Tibial nerve (tissue), 4 donors: Measurements from ENCODE around the gene TMEM223. TPM values are rescaled to one million over a fixed set of nuclear protein-coding genes. Genes with fewer than 3 reads are reported as not detected.

Experiments
- DNase-seq, 2 donors: peaks; one replicate each; pipeline ENCODE4 v3.0.0-alpha.2; 2019; ENCODE audit warnings: low spot score in 2 of 2
- H3K27ac ChIP-seq, 4 donors: fragments of 200-600 bp; sonication (generic) in 3 of 4; one replicate each; pipeline ENCODE4 v1.5.1; 2017 to 2019; ENCODE audit warnings: mild to moderate bottlenecking in 1 of 4
- H3K27me3 ChIP-seq, 2 donors: fragments of 200-600 bp; sonication (generic) in 1 of 2; one replicate each; pipeline versions ENCODE4 v1.5.1 to v1.6.0; 2017 to 2019
- H3K36me3 ChIP-seq, 3 donors: fragments of 200-600 bp; sonication (generic); one replicate each; pipeline ENCODE4 v1.5.1; 2018 to 2019
- H3K4me1 ChIP-seq, 4 donors: fragments of 200-600 bp; sonication (generic) in 3 of 4; one replicate each; pipeline ENCODE4 v1.5.1; 2017 to 2019
- H3K4me3 ChIP-seq, 4 donors: fragments of 200-600 bp; sonication (generic) in 3 of 4; one replicate each; pipeline ENCODE4 v1.5.1; 2017 to 2019; ENCODE audit warnings: mild to moderate bottlenecking in 1 of 4, moderate library complexity in 1 of 4
- H3K9me3 ChIP-seq, 4 donors: fragments of 200-600 bp; sonication (generic) in 3 of 4; one replicate each; pipeline ENCODE4 v1.5.1; 2017 to 2019
- EP300 ChIP-seq, 2 donors: sonication (generic); formaldehyde crosslinking; IDR thresholded peaks; one replicate each; pipeline ENCODE4 v1.6.1; 2017; ENCODE audit warnings: antibody characterized with exemption in 2 of 2, mild to moderate bottlenecking in 1 of 2
- POLR2A ChIP-seq, 2 donors: fragments of 450-650 bp; IDR thresholded peaks; one replicate each; pipeline ENCODE4 v1.6.1; 2017; ENCODE audit warnings: antibody characterized with exemption in 2 of 2, mild to moderate bottlenecking in 2 of 2, moderate library complexity in 2 of 2
- WGBS, 2 donors: methylation state at CpG; one replicate each; pipeline ENCODE4 v1.1.5; 2018; 5-methylcytosine and 5-hydroxymethylcytosine counted together
- total RNA-seq, 4 donors: library from RNA; depleted of rRNA; stranded (reverse); fragments of >200 nt; gene quantifications; one replicate each; pipeline ENCODE4 v1.1.0, GENCODE V29; 2016
- TF ChIP-seq, protein P1 (sequence below), 5 experiments: fragments of 200-600 bp in 3 of 5; fragments of 450-650 bp in 2 of 5; sonication (generic) in 3 of 5; IDR thresholded peaks; one replicate each; pipeline ENCODE4 v1.5.1; 2016 to 2019; ENCODE audit warnings: antibody characterized with exemption in 5 of 5, mild to moderate bottlenecking in 3 of 5, moderate library complexity in 2 of 5

Gene TMEM223
- total RNA-seq, 4 donors from 2014 or later = 22.9 to 40.4 (median 31.3) TPM

GRCh38 chr11:62788991-62789390 lies 2.8 kb downstream of the TMEM223 start:
- TF ChIP-seq, protein P1, sequence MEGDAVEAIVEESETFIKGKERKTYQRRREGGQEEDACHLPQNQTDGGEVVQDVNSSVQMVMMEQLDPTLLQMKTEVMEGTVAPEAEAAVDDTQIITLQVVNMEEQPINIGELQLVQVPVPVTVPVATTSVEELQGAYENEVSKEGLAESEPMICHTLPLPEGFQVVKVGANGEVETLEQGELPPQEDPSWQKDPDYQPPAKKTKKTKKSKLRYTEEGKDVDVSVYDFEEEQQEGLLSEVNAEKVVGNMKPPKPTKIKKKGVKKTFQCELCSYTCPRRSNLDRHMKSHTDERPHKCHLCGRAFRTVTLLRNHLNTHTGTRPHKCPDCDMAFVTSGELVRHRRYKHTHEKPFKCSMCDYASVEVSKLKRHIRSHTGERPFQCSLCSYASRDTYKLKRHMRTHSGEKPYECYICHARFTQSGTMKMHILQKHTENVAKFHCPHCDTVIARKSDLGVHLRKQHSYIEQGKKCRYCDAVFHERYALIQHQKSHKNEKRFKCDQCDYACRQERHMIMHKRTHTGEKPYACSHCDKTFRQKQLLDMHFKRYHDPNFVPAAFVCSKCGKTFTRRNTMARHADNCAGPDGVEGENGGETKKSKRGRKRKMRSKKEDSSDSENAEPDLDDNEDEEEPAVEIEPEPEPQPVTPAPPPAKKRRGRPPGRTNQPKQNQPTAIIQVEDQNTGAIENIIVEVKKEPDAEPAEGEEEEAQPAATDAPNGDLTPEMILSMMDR (IDR thresholded peaks at IDR 0.05) = no peak
- TF ChIP-seq EP300 (IDR thresholded peaks at IDR 0.05) = no peak
- no peak for TF ChIP-seq POLR2A (IDR thresholded peaks at IDR 0.05)
- no peaks in the 10 kb centered on the region for H3K27me3 ChIP-seq
- H3K4me3 ChIP-seq = no peak overlapping the region
- H3K9me3 ChIP-seq = no peaks in the 10 kb centered on the region
- DNase-seq = no peak
- WGBS, 2 donors = 70 to 74% methylated on average over 5 of the region's 5 CpGs
- peak overlapping the region in 1 of 4 donors; percentile 36 for H3K27ac ChIP-seq
- H3K36me3 ChIP-seq = peaks cover 0 to 46% (median under 1%) of the 10 kb centered on the region in 3 donors
- H3K4me1 ChIP-seq = peaks cover 6 to 60% (median 42%) of the 10 kb centered on the region in 4 donors

- H3K9me3 ChIP-seq = no peaks in the 10 kb centered on the region
- TF ChIP-seq, protein P1 (IDR thresholded peaks at IDR 0.05) = peak in 2 of 5 experiments; percentile 38 to 55
- peak; percentile 83 to 98 for TF ChIP-seq POLR2A (IDR thresholded peaks at IDR 0.05)
- peak; percentile 90 to 99 for TF ChIP-seq EP300 (IDR thresholded peaks at IDR 0.05)
- peak within 1 kb of the TSS; percentile 88 to 99 (median 98) for H3K27ac ChIP-seq
- peaks cover 0 to 38% (median 0%) of the 10 kb centered on the region in 3 donors for H3K36me3 ChIP-seq
- no peaks in the 10 kb centered on the region for H3K27me3 ChIP-seq
- 0% methylated on average over 3 to 52 of the region's 88 CpGs for WGBS, 2 donors
- H3K4me3 ChIP-seq = peak within 1 kb of the TSS; percentile 87 to 100 (median 97)
- DNase-seq = peak; percentile 98 to 100
- H3K4me1 ChIP-seq = peaks cover 6 to 54% (median 37%) of the 10 kb centered on the region in 4 donors
Observed at GRCh38 chr11:62787005-62787759, 4.6 kb downstream of the TMEM223 start, which contains the start of gene TMEM179B. TSS of gene TMEM179B (plus strand) at chr11:62787402. CDS start at chr11:62787432, 30 bp downstream.

DNA sequence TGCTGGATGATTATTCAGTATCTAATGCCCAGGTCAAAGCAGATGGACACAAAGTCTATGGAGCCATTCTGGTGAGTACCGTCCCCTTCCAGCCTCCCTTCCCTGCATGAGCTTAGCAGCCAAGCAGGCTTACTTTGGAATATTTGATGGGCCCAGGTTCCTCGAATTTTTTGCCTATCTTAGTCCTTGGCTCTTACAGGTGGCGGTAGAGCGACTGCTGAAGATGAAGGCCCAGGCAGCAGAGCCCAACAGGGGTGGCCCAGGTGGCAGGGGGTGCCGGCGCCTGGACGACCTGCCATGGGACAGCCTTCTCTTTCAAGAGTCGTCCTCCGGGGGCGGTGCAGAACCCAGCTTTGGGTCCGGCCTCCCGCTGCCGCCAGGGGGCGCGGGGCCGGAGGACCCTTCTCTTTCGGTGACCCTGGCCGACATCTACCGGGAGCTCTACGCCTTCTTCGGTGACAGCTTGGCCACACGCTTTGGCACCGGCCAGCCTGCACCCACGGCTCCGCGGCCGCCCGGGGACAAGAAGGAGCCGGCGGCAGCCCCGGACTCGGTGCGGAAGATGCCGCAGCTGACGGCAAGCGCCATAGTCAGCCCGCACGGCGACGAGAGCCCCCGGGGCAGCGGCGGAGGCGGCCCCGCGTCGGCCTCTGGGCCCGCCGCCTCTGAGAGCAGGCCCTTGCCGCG lies 5.3 kb downstream of the TMEM223 start:
- H3K4me1 ChIP-seq = peaks cover 6 to 50% (median 34%) of the 10 kb centered on the region in 4 donors
- DNase-seq = peak; percentile 76 to 82
- peaks cover 0 to 41% (median 0%) of the 10 kb centered on the region in 3 donors for H3K36me3 ChIP-seq
- H3K27ac ChIP-seq = peak overlapping the region; percentile 88 to 99 (median 98)
- no peaks in the 10 kb centered on the region for H3K9me3 ChIP-seq
- TF ChIP-seq, protein P1 (IDR thresholded peaks at IDR 0.05) = peak; percentile 93 to 98 (median 96)
- TF ChIP-seq EP300 (IDR thresholded peaks at IDR 0.05) = no peak
- H3K4me3 ChIP-seq = peak overlapping the region; percentile 87 to 100 (median 97)
- H3K27me3 ChIP-seq = no peaks in the 10 kb centered on the region
- 1 to 6% methylated on average over 6 to 11 of the region's 51 CpGs for WGBS, 2 donors

DNA sequence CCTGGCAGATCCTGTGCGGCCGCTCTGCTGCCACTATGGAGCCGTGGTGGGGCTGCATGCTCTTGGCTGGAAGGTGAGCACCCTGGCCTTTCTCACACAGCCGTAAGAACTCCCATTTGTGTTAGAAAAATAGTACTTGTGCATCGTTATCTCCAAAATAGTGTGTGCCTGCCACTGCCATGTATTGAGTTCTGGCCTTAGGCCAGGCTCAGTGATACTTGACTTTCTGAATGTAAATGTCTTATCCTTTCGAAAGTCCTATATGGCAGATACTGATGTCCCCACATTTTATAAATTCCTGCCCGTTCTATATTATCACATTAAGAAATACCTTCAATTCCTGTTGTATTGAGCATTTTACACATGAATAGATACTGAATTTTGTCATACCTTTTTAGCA lies 9.1 kb downstream of the TMEM223 start:
- 90 to 94% methylated on average over 7 of the region's 7 CpGs for WGBS, 2 donors
- no peaks in the 10 kb centered on the region for H3K27me3 ChIP-seq
- H3K27ac ChIP-seq = no peak overlapping the region
- H3K4me3 ChIP-seq = no peak overlapping the region
- H3K36me3 ChIP-seq = peaks cover 0 to 47% (median 0%) of the 10 kb centered on the region in 3 donors
- DNase-seq = no peak
- H3K4me1 ChIP-seq = peaks cover 6 to 17% (median 10%) of the 10 kb centered on the region in 4 donors
- H3K9me3 ChIP-seq = no peaks in the 10 kb centered on the region
- no peak for TF ChIP-seq EP300 (IDR thresholded peaks at IDR 0.05)
- TF ChIP-seq, protein P1 (IDR thresholded peaks at IDR 0.05) = no peak

DNA sequence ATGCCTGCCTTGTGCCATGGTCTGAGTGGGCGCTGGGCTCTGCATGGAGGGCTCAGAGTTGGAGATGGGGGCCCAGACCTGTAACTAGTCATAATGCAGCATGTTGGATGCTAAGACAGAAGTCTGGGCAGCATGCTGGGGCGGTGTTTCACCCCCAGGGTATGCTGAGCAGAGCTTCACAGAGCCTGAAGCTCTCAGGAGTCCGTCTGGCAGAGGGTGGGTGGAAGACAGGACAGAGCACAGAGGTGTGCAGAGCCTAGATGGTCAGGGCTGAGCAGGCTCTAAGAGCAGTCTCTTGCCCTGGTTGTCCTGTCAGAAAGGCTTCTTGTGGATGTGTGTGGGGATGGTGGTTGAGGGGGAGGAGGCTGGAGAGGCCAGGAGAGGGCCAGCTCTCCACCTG lies 13.4 kb downstream of the TMEM223 start:
- DNase-seq = no peak
- H3K36me3 ChIP-seq = peaks cover 0 to 72% (median 0%) of the 10 kb centered on the region in 3 donors
- H3K4me1 ChIP-seq = no peaks in the 10 kb centered on the region
- no peaks in the 10 kb centered on the region for H3K27me3 ChIP-seq
- TF ChIP-seq, protein P1 (IDR thresholded peaks at IDR 0.05) = no peak
- no peak for TF ChIP-seq EP300 (IDR thresholded peaks at IDR 0.05)
- TF ChIP-seq POLR2A (IDR thresholded peaks at IDR 0.05) = no peak
- H3K4me3 ChIP-seq = no peak overlapping the region
- WGBS, 2 donors = 94 to 100% methylated on average over 2 to 3 of the region's 3 CpGs
- no peak overlapping the region for H3K27ac ChIP-seq
- no peaks in the 10 kb centered on the region for H3K9me3 ChIP-seq
